Effector CD4-positive, alpha-beta T cell (primary cell): ENCODE measurements around the gene NUB1.

ENCODE experiments used
- DNase-seq: peaks from one replicate; pipeline ENCODE4 v3.0.0-alpha.2; 2020

NUB1 gene

GRCh38 chr7:151391358-151391730, 49.7 kb downstream of the NUB1 start:
- no peak for DNase-seq

- no peak for DNase-seq
These were observed 50.4 kb downstream of the NUB1 start for GRCh38 chr7:151392002-151392401.

GRCh38 chr7:151392426-151392825, 50.8 kb downstream of the NUB1 start:
- no peak for DNase-seq

DNA sequence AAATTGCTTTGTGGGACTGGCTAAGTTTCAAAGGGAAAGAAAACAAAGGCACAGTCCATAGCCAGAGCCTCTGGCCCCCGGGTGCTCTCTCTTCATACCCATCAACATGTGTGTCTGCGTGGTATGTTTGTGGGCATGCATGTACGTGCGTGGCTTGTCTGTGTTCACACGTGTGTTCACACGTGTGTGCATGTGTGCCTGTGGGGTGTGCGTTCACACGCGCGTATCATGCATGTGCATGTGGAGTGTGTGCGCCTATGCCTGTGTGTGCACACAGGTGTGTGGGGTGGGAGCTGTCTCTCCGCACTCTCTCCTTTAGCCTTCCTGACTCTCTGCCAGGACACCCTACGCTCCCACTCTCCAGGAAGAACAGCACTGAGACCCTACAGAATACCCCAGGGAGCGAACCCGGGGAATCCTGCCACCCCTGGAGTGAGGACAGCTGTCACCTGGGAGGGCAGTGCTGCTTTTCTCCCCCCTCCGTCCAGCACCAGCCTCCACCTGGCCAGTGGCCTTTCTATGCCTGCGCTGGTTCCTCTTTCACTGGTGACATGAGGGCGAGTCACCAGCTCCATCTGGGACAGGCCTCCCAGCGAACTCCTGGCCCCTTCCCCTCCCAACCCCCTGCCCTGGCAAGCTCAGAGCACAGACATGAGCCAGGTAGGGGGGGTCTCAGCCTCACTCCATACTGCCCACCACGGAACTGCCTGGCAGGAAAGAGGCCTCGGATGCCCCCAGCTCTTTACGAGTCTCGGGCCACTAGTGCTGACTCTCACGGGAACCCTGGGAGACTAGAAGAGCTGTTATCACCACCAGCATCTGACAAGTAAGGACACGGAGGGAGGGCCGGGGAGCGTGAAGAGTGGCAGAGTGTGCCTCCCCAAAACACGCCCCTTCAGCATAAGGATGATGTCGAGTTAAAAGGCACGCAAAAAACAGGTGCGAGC, 51.7 kb downstream of the NUB1 start:
- DNase-seq: no peak

DNA sequence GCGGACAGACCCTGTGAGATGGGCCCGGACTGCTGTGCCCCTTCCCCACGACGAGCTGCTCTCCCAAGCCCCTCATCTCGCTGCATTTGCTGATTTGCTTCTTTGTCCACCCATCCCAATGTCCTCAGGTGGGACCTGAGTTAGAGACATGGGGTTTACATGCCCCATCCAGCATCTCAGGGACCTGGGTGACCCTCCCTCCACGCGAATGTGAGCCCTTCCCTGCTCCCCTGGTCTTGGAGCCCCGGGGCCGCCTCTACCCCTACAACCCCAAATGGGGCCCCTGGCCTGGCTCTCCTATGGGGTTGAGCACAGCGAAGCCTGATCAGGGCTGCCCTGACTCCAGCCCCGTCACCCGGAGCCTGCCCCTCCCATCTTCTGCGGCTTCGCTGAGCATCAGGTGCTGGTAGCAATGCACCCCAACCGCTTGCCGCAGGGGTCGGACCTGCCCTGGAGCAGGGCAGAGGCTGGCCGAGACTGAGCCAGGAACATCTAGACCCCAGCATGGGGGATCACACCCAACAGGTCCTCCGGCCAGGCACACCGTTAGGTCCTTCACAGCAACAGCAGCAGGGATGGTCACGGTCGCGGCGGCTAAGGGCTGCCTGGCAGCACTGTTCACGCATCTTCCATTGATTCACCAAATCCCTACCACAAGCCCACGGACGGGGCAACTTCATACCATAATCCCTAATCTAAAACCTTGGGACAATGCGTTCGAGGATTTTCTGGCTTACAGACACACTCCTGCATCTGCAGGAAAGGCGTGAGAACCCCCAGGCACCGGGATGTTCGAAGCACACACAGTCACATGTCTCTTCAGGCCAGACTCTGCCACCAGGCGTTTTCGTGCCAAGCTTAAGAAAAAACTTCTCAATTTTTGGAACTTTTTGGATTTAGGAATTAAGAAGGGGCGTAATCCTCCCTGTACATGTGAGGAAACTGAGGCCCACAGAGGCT, 52.7 kb downstream of the NUB1 start:
- DNase-seq: no peak

DNA sequence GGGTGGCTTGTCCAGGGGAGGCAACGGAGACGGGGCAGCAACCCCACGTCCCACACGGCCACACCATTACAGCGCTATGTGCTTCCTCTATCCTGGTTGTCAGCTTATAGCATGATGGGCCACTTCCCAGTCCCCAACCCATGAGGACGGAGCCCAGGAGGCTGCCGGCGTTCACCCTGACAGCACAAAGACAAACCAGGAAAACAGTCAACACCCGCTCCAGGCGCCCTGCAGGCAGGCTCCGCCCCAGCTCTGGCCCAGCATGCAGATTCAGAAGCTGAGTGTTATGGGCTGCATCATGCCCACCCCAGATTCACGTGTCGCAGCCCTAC, 53.4 kb downstream of the NUB1 start:
- no peak for DNase-seq

- no peak for DNase-seq
These were observed 54.8 kb downstream of the NUB1 start for GRCh38 chr7:151396328-151396970.

DNA sequence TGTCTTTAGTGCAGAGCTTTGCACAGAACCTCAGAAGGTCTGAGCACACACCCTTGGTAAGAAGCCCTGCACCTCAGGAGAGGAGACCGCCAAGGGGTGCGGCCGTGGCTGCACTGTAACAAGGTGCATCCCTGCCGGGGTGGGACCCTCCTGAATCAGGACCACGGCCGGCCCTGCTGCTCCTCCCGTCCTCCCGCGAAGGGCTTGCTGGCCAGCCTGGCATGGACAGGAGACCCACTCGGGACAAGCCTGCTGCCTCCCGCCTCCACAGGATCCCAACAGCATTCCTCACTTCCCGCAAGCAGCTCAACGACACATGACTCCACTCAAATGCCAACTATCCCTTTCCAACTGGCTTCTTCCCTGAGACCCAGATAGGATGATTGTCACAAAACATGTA, 55.4 kb downstream of the NUB1 start:
- DNase-seq: no peak

- DNase-seq: no peak
These were observed 57.1 kb downstream of the NUB1 start for GRCh38 chr7:151398446-151399304.

GRCh38 chr7:151399305-151399601, 57.6 kb downstream of the NUB1 start:
- DNase-seq: no peak

DNA sequence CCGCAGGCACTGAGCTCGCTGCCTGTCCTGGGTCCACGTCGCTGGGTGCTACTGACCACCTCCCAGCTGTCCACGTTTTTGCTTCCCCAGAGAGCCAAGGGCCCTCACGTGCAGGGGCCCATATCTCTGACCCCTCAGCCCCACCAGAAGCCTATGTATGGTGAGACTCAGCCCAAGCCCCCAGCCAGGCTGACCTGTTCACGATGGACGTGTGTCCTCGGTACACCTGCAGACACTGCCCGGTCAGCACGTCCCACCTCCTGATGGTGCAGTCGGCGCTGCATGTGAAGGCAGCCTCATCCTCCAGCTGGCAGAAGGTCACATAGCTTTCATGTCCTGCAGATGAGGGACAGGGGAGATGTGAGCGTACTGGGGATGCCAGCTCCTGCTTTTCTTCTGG, 58.3 kb downstream of the NUB1 start:
- no peak for DNase-seq

DNA sequence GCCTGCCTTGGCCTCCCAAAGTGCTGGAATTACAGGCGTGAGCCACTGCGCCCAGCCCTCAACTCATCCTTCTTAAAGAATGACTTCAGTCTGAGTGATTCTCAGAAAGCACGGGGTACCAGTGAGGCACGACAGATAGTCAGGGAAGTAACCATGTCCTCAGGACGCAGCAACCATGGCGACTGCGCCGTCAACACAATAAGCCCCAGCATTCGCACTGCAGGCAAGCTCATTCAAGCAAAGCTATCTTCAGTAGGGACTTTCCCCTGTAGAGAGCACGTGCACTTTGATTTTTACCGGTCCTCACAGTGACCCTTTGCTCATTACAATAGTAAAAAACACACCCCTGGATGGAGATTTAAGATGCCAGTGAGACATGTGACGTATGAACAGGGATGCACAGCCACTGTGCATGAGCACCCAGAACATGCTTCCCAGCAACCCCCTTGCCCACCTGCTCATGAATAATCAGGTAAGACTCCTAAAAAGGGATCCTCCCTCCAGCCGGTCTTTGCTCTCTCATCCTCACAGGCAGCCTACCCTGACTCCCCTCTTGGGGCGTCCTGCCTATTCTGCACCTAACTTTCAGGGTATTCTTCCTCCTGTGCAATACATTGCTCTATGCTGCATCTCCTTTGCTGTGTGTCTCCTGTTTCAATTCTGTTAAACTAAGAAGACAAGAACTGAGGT, 59.2 kb downstream of the NUB1 start:
- DNase-seq: no peak

DNA sequence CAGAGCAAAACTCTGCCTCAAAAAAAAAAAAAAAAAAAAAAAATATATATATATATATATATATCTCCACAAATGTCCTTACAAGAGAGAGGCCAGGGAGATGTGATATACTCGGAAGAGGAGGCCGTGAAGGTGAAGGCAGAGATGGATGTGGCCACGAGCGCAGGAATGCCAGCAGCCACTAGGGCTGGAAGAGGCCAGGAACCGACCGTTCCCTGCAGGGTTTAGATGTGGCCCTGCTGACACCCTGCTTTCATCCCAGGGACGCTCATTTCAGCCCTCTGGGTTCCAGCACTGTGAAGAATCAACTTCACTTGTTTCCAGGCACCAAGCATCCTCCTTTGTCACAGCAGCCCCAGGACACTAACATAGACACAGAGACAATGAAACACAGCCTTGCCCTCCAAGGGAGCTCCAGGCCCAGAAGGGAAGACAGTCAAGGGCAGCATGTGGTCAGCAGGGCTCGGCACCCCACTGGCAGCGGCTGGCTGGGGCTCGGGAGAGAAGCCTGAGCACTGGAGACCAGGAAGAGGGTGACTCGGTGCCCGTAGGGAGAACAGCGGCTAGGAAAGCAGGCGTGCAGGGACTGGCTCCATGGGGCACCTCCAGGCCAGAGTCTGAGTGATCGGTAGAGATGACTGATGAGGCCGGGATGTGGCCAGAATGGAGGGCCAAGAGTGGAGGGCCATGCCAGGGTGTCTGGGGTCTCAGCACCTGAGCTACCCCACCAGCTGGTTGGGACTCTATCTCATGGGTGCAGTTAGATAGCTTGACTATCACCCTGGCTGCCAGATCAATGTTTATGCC, 60.6 kb downstream of the NUB1 start:
- DNase-seq: no peak

DNA sequence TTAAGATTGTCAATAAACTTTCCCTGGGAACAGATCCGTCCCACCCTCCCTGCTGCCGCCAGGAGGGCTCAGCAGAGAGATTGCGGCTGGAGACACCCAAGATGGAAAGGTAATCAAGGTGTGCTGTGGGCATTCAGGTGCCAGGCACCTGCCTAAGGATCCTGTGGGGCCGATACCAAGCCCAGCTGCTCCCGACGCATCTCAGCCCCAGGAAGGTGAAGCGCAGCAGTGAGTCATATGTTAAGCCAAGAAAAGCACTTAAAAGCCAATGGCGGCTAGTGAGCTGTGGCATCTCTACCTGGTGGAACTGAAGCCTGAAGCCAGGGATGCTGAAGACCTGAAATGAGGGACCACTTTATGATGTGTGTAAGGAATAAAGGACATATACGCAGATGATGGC, 62.2 kb downstream of the NUB1 start:
- no peak for DNase-seq

GRCh38 chr7:151404216-151405011, 62.8 kb downstream of the NUB1 start:
- no peak for DNase-seq

DNA sequence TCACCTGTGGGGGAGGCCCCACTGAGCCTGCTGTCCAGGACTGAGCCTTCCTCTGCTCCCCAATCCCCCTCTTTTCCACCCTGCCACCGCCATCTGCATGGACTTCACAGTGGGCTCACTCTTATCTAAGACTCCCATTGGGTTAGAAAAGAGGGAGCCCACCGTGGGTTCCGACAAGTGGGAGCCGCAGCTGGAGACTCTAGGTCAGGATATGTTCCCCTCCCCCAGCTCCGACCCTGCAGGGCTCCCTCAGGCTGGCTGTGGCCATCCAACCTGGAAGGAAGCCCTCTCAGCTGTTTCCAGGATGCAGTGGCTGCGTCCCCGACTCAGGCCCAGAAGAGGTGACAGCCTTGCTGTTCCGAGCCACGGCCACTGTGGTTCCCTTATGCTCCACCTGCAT, 63.4 kb downstream of the NUB1 start:
- no peak for DNase-seq

DNA sequence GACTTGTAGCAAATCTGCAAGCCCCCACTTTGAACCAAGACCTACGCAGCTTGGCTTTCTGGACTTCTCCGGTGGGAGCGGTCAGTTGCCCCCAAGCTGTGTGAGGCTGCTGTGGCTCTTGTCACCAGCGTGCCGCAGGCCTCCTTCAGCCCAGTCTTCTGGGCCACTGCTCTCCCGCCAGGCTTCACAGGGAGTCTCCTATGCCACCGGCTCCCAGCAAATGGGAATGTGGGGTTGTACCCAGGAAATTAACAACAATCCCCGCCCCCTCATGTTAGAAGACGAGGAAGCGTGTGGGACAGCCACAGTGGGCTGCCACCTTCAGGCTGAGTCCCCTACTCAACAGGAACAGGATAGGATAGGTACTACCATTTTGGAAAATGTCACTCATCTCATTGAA, 64.0 kb downstream of the NUB1 start:
- DNase-seq: no peak

DNA sequence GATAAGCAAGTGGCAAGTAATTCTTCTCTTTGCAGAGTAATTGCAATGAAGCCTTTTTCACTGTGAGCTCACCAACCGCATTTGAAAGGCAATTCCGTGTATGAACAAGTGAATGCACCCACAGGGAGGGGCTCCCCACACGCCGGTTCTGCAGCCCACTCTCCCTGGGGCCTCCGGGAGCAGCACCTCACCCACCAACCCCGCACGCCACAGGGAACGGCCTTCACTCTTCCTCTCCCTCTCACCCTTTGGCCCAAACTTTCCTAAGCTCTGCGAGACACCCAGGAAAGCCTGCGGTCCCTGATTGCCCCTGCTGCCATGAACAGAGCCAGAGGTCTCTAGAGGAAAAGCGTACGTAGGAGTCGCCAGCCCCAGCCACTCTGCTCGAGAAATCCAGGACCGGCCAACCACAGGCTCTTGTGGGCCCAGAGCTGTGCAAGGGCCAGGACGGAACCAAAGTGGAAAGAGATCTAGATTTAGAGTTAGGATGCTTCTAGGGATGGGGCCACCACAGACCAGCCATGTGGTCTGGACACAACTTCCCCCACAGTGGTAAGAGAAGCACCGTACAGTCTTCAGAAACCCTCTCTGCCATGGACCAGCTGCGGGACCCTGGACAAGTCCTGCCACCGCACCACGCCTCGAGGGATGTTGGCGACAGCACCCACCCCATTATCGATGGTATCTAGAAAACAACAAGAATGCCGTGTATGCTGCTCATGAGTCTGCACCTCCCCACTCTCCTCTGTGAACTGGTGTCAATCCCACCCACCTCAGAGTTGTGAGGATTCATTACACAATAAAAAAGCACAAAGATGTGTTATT, 64.7 kb downstream of the NUB1 start:
- DNase-seq: no peak

DNA sequence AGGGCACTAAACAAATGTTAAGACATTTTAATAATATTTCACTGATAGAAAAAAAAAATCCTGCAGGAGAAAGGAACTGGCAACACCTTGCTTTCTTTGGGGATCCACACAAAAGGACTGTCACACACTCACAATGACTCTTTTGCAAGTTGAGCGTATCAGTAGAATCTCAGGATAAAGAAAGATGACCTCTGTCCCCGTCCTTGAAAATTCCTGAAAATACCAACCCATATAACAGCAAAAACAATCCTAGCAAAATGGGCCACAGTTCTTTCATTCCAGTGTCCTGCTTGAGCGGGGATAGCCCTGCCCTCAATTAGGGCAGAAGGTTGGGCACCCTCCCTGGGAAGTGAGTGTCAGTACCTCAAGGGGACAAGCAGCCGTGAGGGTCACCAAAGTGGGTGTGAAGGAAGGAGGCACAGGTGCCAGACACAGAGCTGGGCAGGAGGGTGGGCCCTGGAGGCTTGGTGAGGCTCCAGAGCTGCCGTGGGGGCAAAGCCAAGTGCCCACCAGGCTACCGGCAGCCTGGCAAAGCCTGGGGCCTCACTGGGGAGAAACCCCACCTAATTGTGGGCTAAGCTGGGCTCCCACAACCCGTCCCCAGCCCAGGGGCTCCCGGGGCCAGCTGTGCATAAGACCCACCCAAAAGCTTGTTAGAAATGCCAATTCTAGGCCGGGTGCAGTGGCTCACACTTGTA, 65.4 kb downstream of the NUB1 start:
- no peak for DNase-seq
